OCI-LY3 (cell line): ENCODE results near the gene DUSP10.

Experiments
- H2AFZ ChIP-seq: fragments of 200-600, 300-600 bp; shearing (Covaris generic); 2 replicates; pipeline ENCODE4 v1.6.0; 2014; ENCODE audit warnings: antibody characterized with exemption, low read depth, low read length
- H3K27ac ChIP-seq: fragments of 200-600, 300-600 bp; sonication (generic); 2 replicates; pipeline ENCODE4 v1.5.1; 2014; ENCODE audit warnings: mild to moderate bottlenecking, low read length, moderate library complexity, mixed read lengths
- H3K27me3 ChIP-seq: fragments of 200-600, 300-600 bp; sonication (generic); 2 replicates; pipeline ENCODE4 v1.6.1; 2014; ENCODE audit warnings: low read depth, low read length, mixed read lengths
- H3K36me3 ChIP-seq: fragments of 200-600, 300-600 bp; sonication (generic); replicated peaks from 2 replicates; pipeline ENCODE3; 2014; ENCODE audit warnings: low read depth, low read length, mixed read lengths
- H3K4me1 ChIP-seq: fragments of 300-600, 200-600 bp; sonication (generic); 2 replicates; pipeline ENCODE4 v1.6.1; 2014; ENCODE audit warnings: low read length, mixed read lengths
- H3K4me2 ChIP-seq: fragments of 200-600, 300-600 bp; sonication (generic); 2 replicates; pipeline ENCODE4 v1.6.1; 2014; ENCODE audit warnings: low read length, mixed read lengths
- H3K4me3 ChIP-seq: fragments of 300-600, 200-600 bp; sonication (generic); 2 replicates; pipeline ENCODE4 v1.5.1; 2014; ENCODE audit warnings: antibody characterized with exemption, mild to moderate bottlenecking, low read length, moderate library complexity
- H3K79me2 ChIP-seq: fragments of 300-600, 200-600 bp; shearing (Covaris generic); 2 replicates; pipeline ENCODE4 v1.6.1; 2014; ENCODE audit warnings: mild to moderate bottlenecking, low read length, mixed read lengths
- H3K9ac ChIP-seq: fragments of 300-600, 200-600 bp; shearing (Covaris generic); 2 replicates; pipeline ENCODE4 v1.6.0; 2014; ENCODE audit warnings: mild to moderate bottlenecking, low read length, moderate library complexity
- H3K9me3 ChIP-seq: fragments of 200-600, 300-600 bp; shearing (Covaris generic); 2 replicates; pipeline ENCODE4 v1.6.1; 2014; ENCODE audit warnings: low read length, mixed read lengths; ENCODE audit not compliant: insufficient read depth
- H4K20me1 ChIP-seq: fragments of 200-600, 300-600 bp; sonication (generic); 2 replicates; pipeline ENCODE4 v1.6.1; 2016; ENCODE audit warnings: low read length, mixed read lengths; ENCODE audit not compliant: insufficient read depth
- CTCF ChIP-seq: fragments of 200-600, 300-600 bp; sonication (generic); IDR thresholded peaks from 2 replicates; pipeline ENCODE4 v1.5.1; 2014; ENCODE audit warnings: antibody characterized with exemption, low read length, low read depth
- EZH2phosphoT487 ChIP-seq: fragments of 200-600 bp; shearing (Covaris generic); IDR thresholded peaks from 2 replicates; pipeline ENCODE4 v1.6.1; 2018; ENCODE audit warnings: antibody characterized with exemption, mixed run types, low read depth

Gene DUSP10

GRCh38 chr1:221780175-221780574, 38.3 kb upstream of the DUSP10 start:
- TF ChIP-seq EZH2phosphoT487 (no peak), CTCF (no peak)
- peaks cover 13% of the 10 kb centered on the region; the same call in 1 of the 2 replicates for H3K27me3 ChIP-seq
- H3K79me2 ChIP-seq, result no peaks in the 10 kb centered on the region
- no peak overlapping the region for H3K4me2 ChIP-seq
- no peaks in the 10 kb centered on the region for H3K9me3 ChIP-seq
- H3K4me1 ChIP-seq, result peaks cover 81% of the 10 kb centered on the region
- no peak overlapping the region for H2AFZ ChIP-seq
- no peak overlapping the region for H3K4me3 ChIP-seq
- H4K20me1 ChIP-seq, result no peaks in the 10 kb centered on the region
- H3K9ac ChIP-seq, result no peak overlapping the region
- H3K27ac ChIP-seq, result no peak overlapping the region
- no peaks in the 10 kb centered on the region for H3K36me3 ChIP-seq

- Histone ChIP-seq H3K9me3 (no peaks in the 10 kb centered on the region), H3K4me1 (peaks cover 81% of the 10 kb centered on the region), H3K4me3 (no peak overlapping the region), H4K20me1 (no peaks in the 10 kb centered on the region), H3K9ac (no peak overlapping the region), H2AFZ (no peak overlapping the region), H3K79me2 (no peaks in the 10 kb centered on the region), H3K36me3 (no peaks in the 10 kb centered on the region), H3K4me2 (no peak overlapping the region), H3K27ac (peak overlapping the region; percentile 96), H3K27me3 (peaks cover 9% of the 10 kb centered on the region; the same call in 1 of the 2 replicates)
- TF ChIP-seq EZH2phosphoT487 (no peak), CTCF (no peak)
These were observed 37.9 kb upstream of the DUSP10 start for GRCh38 chr1:221779771-221780170.

DNA sequence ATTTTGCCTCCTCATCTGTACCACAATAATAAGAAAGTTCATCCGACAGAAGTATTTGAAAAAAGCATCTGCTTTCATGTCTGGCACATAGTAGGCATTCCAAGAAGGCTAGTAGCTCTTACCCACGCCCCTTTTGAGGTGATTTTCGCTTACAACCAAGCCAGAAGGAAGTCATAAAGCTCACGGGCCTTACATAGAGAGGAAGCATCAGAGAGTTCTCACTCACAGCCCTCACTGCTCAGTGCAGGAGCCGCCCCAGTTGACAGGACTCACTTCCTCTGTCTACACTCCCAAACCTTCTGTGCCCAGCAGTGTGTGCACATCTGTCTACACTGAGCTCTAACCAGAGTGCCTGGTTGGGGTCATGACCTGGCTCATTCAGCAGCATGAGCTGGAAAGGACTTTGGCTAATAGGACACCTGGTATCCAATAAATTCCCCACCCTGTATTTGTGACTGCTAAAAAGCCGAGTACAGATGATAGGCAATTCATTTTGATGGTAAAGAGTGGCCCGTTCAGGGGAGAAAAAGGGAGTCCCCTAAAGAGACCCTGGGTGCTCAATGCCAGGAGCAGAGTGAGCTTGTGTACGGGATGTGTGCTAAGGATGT, 36.8 kb upstream of the DUSP10 start:
- H3K9ac ChIP-seq, result peak overlapping the region; percentile 70
- H3K4me2 ChIP-seq, result peak overlapping the region; percentile 77
- peak overlapping the region; percentile 96 for H3K27ac ChIP-seq
- 0 out of 2 replicates have a peak, but pooled peaks cover 4% of the 10 kb centered on the region for H3K27me3 ChIP-seq
- peaks cover 81% of the 10 kb centered on the region for H3K4me1 ChIP-seq
- H2AFZ ChIP-seq, result no peak overlapping the region
- no peak for TF ChIP-seq CTCF
- TF ChIP-seq EZH2phosphoT487, result no peak
- H3K79me2 ChIP-seq, result no peaks in the 10 kb centered on the region
- H4K20me1 ChIP-seq, result no peaks in the 10 kb centered on the region
- H3K36me3 ChIP-seq, result no peaks in the 10 kb centered on the region
- peak overlapping the region; percentile 50 for H3K4me3 ChIP-seq
- no peaks in the 10 kb centered on the region for H3K9me3 ChIP-seq

GRCh38 chr1:221778125-221778524, 36.2 kb upstream of the DUSP10 start:
- H3K9me3 ChIP-seq, result no peaks in the 10 kb centered on the region
- no peak overlapping the region for H2AFZ ChIP-seq
- no peaks in the 10 kb centered on the region for H4K20me1 ChIP-seq
- H3K27me3 ChIP-seq, result 0 out of 2 replicates have a peak, but pooled peaks cover 4% of the 10 kb centered on the region
- peak overlapping the region; percentile 70 for H3K9ac ChIP-seq
- no peaks in the 10 kb centered on the region for H3K79me2 ChIP-seq
- H3K36me3 ChIP-seq, result no peaks in the 10 kb centered on the region
- peak overlapping the region; percentile 77 for H3K4me2 ChIP-seq
- H3K4me3 ChIP-seq, result peak overlapping the region; percentile 50
- peak overlapping the region; percentile 96 for H3K27ac ChIP-seq
- H3K4me1 ChIP-seq, result peaks cover 81% of the 10 kb centered on the region
- no peak for TF ChIP-seq EZH2phosphoT487
- no peak for TF ChIP-seq CTCF
